K562 (cell line): ENCODE data around the gene URB2. TPM values are rescaled to one million over a fixed set of nuclear protein-coding genes. Genes with fewer than 3 reads are reported as not detected.

Experiments used
- ATAC-seq: fragments of 200-7000 bp; cut with Tn5 transposase; 3 replicates; pipeline ENCODE4 v1.9.1; 2020; ENCODE audit warnings: moderate library complexity
- BruUV-seq: library from RNA; stranded (reverse); fragments of 400-500 nt; replicated peaks from 2 replicates; lab custom pipeline; 2021; lab: Mats Ljungman, UMichigan
- CTCF ChIA-PET: fragments of 300-600 bp; formaldehyde crosslinking; extraction: SDS; loops from one replicate; lab custom pipeline; 2021; ENCODE audit warnings: low intra/inter-chr PET ratio; lab: Yijun Ruan, JAX
- POLR2A ChIA-PET: fragments of 300-600, 350-650 bp; sonication (Branson Sonifier 250); formaldehyde crosslinking; extraction: SDS; loops from one replicate; lab custom pipeline; 2021; ENCODE audit warnings: antibody characterized with exemption, inconsistent platforms; lab: Yijun Ruan, JAX
- DNase-seq, 4 experiments: peaks; one replicate each; pipeline versions ENCODE4 v3.0.0 to v3.0.0-alpha.2; 2011 to 2018; ENCODE audit warnings: low spot score in 3 of 4, mixed read lengths in 3 of 4; ENCODE audit errors: extremely low read depth in 1 of 4
- FAIRE-seq: peaks from 2 replicates; lab custom pipeline; 2011; peaks lifted over from hg19 to GRCh38; lab: Jason Lieb, UNC
- H2AFZ ChIP-seq: 2 replicates; pipeline ENCODE4 v1.6.0; 2011; ENCODE audit warnings: low read depth, low read length, control low read depth, inconsistent platforms
- H3K27ac ChIP-seq: fragments of 200-600 bp; 3 replicates; pipeline ENCODE4 v1.8.0; 2011; ENCODE audit warnings: low read depth, mild to moderate bottlenecking, control low read depth, inconsistent platforms, low read length, moderate library complexity, mixed read lengths; ENCODE audit errors: extremely low read depth
- H3K27me3 ChIP-seq, 2 experiments: fragments of 300-600 bp in 1 of 2; 2 replicates in 1 of 2; 3 replicates in 1 of 2; pipeline versions ENCODE4 v1.6.0 to v1.8.0; 2011; ENCODE audit warnings: inconsistent platforms in 2 of 2, low read length in 2 of 2, mild to moderate bottlenecking in 1 of 2, mixed read lengths in 1 of 2, moderate library complexity in 1 of 2; ENCODE audit not compliant: control insufficient read depth in 2 of 2, insufficient read depth in 2 of 2
- H3K36me3 ChIP-seq: fragments of 300-600 bp; 3 replicates; pipeline ENCODE4 v1.8.0; 2011; ENCODE audit warnings: mild to moderate bottlenecking, low read length, inconsistent platforms; ENCODE audit not compliant: control insufficient read depth, insufficient read depth
- H3K4me1 ChIP-seq, 2 experiments: fragments of 200-600 bp in 1 of 2; replicated peaks in 1 of 2; 2 replicates in 1 of 2; 3 replicates in 1 of 2; pipeline versions ENCODE4 v1.5.1 to v1.8.0; 2011; ENCODE audit warnings: inconsistent platforms in 2 of 2, low read length in 2 of 2, mild to moderate bottlenecking in 1 of 2, mixed read lengths in 1 of 2, moderate library complexity in 1 of 2; ENCODE audit not compliant: control insufficient read depth in 2 of 2, insufficient read depth in 2 of 2
- H3K4me2 ChIP-seq: 2 replicates; pipeline ENCODE4 v1.6.1; 2011; ENCODE audit warnings: low read length, control low read depth, inconsistent platforms, mixed read lengths; ENCODE audit not compliant: insufficient read depth
- H3K4me3 ChIP-seq: fragments of 200-600 bp; sonication (generic), shearing (Covaris generic); 2 replicates; pipeline ENCODE4 v1.5.1; 2016; ENCODE audit warnings: control low read depth, inconsistent platforms
- H3K79me2 ChIP-seq: fragments of 200-600 bp; 3 replicates; pipeline ENCODE4 v1.8.0; 2011; ENCODE audit warnings: low read length, inconsistent platforms; ENCODE audit not compliant: control insufficient read depth, insufficient read depth
- H3K9ac ChIP-seq, 2 experiments: 2 replicates each; pipeline versions ENCODE4 v1.6.0 to v1.6.1; 2011; ENCODE audit warnings: low read depth in 2 of 2, low read length in 2 of 2, control low read depth in 1 of 2, inconsistent platforms in 1 of 2, mild to moderate bottlenecking in 1 of 2, mixed read lengths in 1 of 2; ENCODE audit not compliant: insufficient read depth in 1 of 2
- H3K9me1 ChIP-seq: one replicate; pipeline ENCODE4 v1.6.0; 2011; ENCODE audit warnings: inconsistent platforms, mild to moderate bottlenecking, low read length, moderate library complexity; ENCODE audit not compliant: control insufficient read depth, insufficient read depth
- H3K9me3 ChIP-seq: replicated peaks from 2 replicates; pipeline ENCODE4 v1.5.1; 2011; ENCODE audit warnings: low read depth, low read length, inconsistent platforms; ENCODE audit not compliant: control insufficient read depth, insufficient read depth
- H4K20me1 ChIP-seq: replicated peaks from 2 replicates; pipeline ENCODE4 v1.6.1; 2011; ENCODE audit warnings: low read length, inconsistent platforms, mixed read lengths; ENCODE audit not compliant: control insufficient read depth, insufficient read depth
- CBFB ChIP-seq: sonication (generic); formaldehyde crosslinking; IDR thresholded peaks from 2 replicates; pipeline ENCODE4 v1.4.0; 2020; ENCODE audit warnings: mild to moderate bottlenecking, missing genetic modification reagents
- HDAC2 ChIP-seq: fragments of 450-650 bp; IDR thresholded peaks from 2 replicates; pipeline ENCODE4 v1.6.1; 2016; ENCODE audit warnings: mild to moderate bottlenecking
- PREB ChIP-seq: sonication (generic); formaldehyde crosslinking; IDR thresholded peaks from 2 replicates; pipeline ENCODE4 v1.8.1; 2023; ENCODE audit warnings: mild to moderate bottlenecking, missing genetic modification reagents
- XRCC4 ChIP-seq: IDR thresholded peaks from one replicate; pipeline ENCODE4 v1.6.1; 2011; ENCODE audit not compliant: insufficient read depth, insufficient read length; ENCODE audit errors: extremely low read depth
- ZNF507 ChIP-seq: conservative IDR thresholded peaks from 2 replicates; pipeline ENCODE4 v1.6.1; 2017; ENCODE audit warnings: missing genetic modification characterization, missing compliant biosample characterization
- WGBS: fragments of 100-300 bp; shearing (Covaris generic); methylation state at CpG from one replicate; pipeline ENCODE4 v1.1.6; 2016; ENCODE audit warnings: low coverage, mixed read lengths; ENCODE audit not compliant: insufficient coverage; ENCODE audit errors: missing lambda C conversion rate; 5-methylcytosine and 5-hydroxymethylcytosine counted together
- in situ Hi-C: fragments of 300-500 bp; cut with MboI; formaldehyde crosslinking; loops from 4 replicates; pipeline ENCODE4 v1.15.0; 2018; ENCODE audit warnings: inconsistent platforms, mixed read lengths
- intact Hi-C: fragments of 100-400 bp; cut with micrococcal nuclease; formaldehyde crosslinking; loops from 2 replicates; pipeline ENCODE4 v1.14.2; 2022
- polyA plus RNA-seq, 8 experiments: library from polyadenylated mRNA; depleted of rRNA in 4 of 8; stranded (reverse) in 5 of 8; unstranded in 3 of 8; fragments of >200 nt; fragmentation: Nextera tagmentation in 2 of 8; fragmentation: Illumina TruSeq in 1 of 8; extraction: Ambion mirVana in 2 of 8; extraction: Trizol in 1 of 8; gene quantifications; 2 replicates each; pipeline versions ENCODE4 v1.2.1 to v1.2.3, GENCODE V29; 2011 to 2014; ENCODE audit warnings: inconsistent platforms in 1 of 8, missing spikeins in 1 of 8
- total RNA-seq, 7 experiments: library from RNA; depleted of rRNA in 6 of 7; stranded (reverse); fragments of >200 nt in 6 of 7; fragmentation: Illumina TruSeq in 2 of 7; extraction: Trizol in 2 of 7; gene quantifications; 2 replicates each; pipeline versions ENCODE4 v1.2.1 to v1.2.3, GENCODE V29; 2011 to 2021; ENCODE audit warnings: low replicate concordance in 1 of 7

URB2 gene
- total and polyA plus RNA-seq, 9 of the 15 experiments (the other 6 are each of a cell fraction or from before 2014, with no cell fraction given): 2.8 to 28.3 (median 19.0) TPM

DNA sequence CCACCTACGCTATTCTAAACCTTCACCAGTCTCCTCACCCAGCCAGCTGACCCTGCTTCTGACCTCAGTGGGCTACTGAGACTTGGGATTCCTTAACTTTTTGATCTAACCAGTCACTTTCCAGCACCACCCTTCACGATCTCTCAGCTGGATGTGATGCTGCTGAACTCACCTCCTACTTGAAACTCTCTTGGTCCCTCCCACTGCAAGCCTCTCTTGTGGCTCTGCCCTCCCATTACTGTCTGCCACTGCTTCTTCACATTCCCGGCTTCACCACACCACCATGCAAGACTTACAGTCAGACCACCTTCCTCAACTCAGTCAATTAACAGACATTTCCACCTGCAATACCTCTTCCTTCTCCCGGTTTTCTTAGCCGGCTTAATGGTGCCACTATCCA is 6.4 kb upstream of the URB2 start:
- H3K9me3 ChIP-seq: no peaks in the 10 kb centered on the region
- no TSS peak for BruUV-seq
- H4K20me1 ChIP-seq: peaks cover 25% of the 10 kb centered on the region
- H3K4me1 ChIP-seq: peaks cover under 1 to 29% of the 10 kb centered on the region in 2 experiments; a peak in 4 of 5 replicates
- peaks cover 3% of the 10 kb centered on the region for H3K9me1 ChIP-seq
- H3K27me3 ChIP-seq: no peaks in the 10 kb centered on the region
- no peak overlapping the region for H3K4me3 ChIP-seq
- DNase-seq (peak in 2 of 4 experiments; percentile 24 to 27), ATAC-seq (peak; percentile 63), FAIRE-seq (peak; percentile 37)
- H3K9ac ChIP-seq: peak overlapping the region in 1 of 2 experiments; percentile 3; a peak in 1 of 4 replicates
- peaks cover 89% of the 10 kb centered on the region for H3K79me2 ChIP-seq
- ChIA-PET POLR2A (interaction anchor here (0.6 kb wide), 1 partner anchor 61 kb away, joined by 3 read pairs; no protein-coding TSS in a partner anchor), CTCF (no interaction called here)
- peaks cover 6% of the 10 kb centered on the region for H3K36me3 ChIP-seq
- in situ Hi-C loops (no loop called here), intact Hi-C loops (loop anchor here (5.0 kb wide), 1 partner anchor 47 kb away; no protein-coding TSS in a partner anchor)
- no peak overlapping the region for H3K4me2 ChIP-seq
- TF ChIP-seq CBFB (CRISPR knock-in tag) (no peak), PREB (no peak), ZNF507 (tag) (no peak), HDAC2 (no peak), XRCC4 (no peak)
- no peak overlapping the region for H2AFZ ChIP-seq
- H3K27ac ChIP-seq: no peak overlapping the region
- WGBS: 51% methylated on average over 5 of the region's 5 CpGs
